ENCODE data around the gene PGM5.
"Not testable (repeated sequence)": the region's sequence is repeated elsewhere in the genome, so short reads cannot be mapped to it uniquely, and the experiment has no call there.

DNA sequence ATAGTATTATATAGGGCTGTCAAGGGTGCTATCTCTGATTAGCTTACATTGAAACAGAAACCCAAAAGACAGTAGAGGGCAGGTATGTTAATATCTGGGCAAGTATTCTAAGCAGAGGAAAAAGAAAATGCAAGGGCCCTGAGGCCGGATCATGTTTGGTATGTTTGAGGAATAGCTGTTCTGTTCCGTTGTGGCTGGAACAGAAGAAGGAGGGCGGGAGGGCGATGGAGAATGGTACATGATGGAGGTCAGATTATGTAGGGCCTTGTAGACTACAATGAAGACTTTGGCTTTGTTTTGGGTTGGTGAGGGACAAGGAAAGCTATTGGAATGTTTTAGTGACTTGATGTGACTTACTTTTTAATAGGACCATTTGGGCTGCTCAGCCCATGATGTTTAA, 19.4 kb downstream of the PGM5 start:
- TF ChIP-seq, protein P1, sequence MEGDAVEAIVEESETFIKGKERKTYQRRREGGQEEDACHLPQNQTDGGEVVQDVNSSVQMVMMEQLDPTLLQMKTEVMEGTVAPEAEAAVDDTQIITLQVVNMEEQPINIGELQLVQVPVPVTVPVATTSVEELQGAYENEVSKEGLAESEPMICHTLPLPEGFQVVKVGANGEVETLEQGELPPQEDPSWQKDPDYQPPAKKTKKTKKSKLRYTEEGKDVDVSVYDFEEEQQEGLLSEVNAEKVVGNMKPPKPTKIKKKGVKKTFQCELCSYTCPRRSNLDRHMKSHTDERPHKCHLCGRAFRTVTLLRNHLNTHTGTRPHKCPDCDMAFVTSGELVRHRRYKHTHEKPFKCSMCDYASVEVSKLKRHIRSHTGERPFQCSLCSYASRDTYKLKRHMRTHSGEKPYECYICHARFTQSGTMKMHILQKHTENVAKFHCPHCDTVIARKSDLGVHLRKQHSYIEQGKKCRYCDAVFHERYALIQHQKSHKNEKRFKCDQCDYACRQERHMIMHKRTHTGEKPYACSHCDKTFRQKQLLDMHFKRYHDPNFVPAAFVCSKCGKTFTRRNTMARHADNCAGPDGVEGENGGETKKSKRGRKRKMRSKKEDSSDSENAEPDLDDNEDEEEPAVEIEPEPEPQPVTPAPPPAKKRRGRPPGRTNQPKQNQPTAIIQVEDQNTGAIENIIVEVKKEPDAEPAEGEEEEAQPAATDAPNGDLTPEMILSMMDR (optimal IDR thresholded peaks at IDR 0.05 in 1 of 3, IDR thresholded peaks at IDR 0.05 in 1 of 3, conservative IDR thresholded peaks at IDR 0.05 in 1 of 3; ENCODE audit: extremely low read depth in 1 of 3, insufficient read depth in 2 of 3, low read length in 3 of 3) = not testable (repeated sequence)
- not testable (repeated sequence) for TF ChIP-seq EZH2 (IDR thresholded peaks at IDR 0.05; ENCODE audit: low read length)

Data from keratinocyte (primary cell).